ENCODE data around the gene ZNF613. TPM values are rescaled to one million over a fixed set of nuclear protein-coding genes. Genes with fewer than 3 reads are reported as not detected.
"Not testable (repeated sequence)": the region's sequence is repeated elsewhere in the genome, so short reads cannot be mapped to it uniquely, and the experiment has no call there.

The ZNF613 gene
- total RNA-seq, 1 donor from 2014 or later, result 7.8 TPM

DNA sequence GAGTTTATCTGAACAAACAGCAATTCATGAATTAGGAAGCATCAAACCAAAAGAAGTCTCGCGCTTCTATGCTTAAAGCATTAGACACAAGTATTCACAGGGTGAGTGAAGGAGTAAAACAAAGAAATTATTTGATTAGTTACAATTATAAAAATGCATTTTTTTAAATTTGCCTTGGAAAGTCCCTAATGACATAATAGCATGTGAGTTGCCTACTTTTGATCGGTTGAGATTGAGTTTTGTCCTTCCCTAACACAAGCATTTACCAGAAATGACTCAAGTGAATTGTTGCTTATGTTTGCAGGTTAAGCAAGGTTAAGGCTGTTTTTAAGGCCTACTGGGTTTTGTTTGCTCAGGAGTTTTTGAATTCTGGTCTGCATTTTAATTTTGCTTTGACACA, 22.1 kb upstream of the ZNF613 start:
- DNase-seq (no peak), ATAC-seq (ENCODE audit: low read depth) (peak; percentile 9)
- ChIA-PET CTCF (no interaction called here), POLR2A (no interaction called here)
- Mint-ChIP-seq H3K4me3 (peak overlapping the region; percentile 99), H3K4me1 (peaks cover 24% of the 10 kb centered on the region), H3K27me3 (peaks cover 16% of the 10 kb centered on the region), H3K36me3 (ENCODE audit: low read depth) (peaks cover 50% of the 10 kb centered on the region), H3K9me3 (peaks cover 45% of the 10 kb centered on the region), H3K27ac (peak overlapping the region; percentile 98)
- TF ChIP-seq, protein P1, sequence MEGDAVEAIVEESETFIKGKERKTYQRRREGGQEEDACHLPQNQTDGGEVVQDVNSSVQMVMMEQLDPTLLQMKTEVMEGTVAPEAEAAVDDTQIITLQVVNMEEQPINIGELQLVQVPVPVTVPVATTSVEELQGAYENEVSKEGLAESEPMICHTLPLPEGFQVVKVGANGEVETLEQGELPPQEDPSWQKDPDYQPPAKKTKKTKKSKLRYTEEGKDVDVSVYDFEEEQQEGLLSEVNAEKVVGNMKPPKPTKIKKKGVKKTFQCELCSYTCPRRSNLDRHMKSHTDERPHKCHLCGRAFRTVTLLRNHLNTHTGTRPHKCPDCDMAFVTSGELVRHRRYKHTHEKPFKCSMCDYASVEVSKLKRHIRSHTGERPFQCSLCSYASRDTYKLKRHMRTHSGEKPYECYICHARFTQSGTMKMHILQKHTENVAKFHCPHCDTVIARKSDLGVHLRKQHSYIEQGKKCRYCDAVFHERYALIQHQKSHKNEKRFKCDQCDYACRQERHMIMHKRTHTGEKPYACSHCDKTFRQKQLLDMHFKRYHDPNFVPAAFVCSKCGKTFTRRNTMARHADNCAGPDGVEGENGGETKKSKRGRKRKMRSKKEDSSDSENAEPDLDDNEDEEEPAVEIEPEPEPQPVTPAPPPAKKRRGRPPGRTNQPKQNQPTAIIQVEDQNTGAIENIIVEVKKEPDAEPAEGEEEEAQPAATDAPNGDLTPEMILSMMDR (IDR thresholded peaks at IDR 0.05), result no peak
- intact Hi-C loops (cut with micrococcal nuclease), result loop anchor here (1.0 to 5.0 kb wide), 4 partner anchors 16 to 142 kb away; partner anchors contain the start of genes ZNF350, ZNF432 and ZNF613

DNA sequence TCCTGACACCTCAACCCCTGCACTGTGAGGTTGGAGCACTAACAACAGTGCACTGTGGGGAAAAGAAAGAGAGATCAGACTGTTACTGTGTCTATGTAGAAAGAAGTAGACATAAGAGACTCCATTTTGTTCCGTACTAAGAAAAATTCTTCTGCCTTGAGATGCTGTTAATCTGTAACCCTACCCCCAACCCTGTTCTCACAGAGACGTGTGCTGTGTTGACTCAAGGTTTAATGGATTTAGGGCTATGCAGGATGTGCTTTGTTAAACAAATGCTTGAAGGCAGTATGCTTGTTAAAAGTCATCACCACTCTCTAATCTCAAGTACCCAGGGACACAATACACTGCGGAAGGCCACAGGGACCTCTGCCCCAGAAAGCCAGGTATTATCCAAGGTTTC, 21.6 kb upstream of the ZNF613 start:
- peaks cover 47% of the 10 kb centered on the region for H3K36me3 Mint-ChIP-seq (ENCODE audit: low read depth)
- intact Hi-C loops (cut with micrococcal nuclease), result loop anchor here (1.0 to 5.0 kb wide), 4 partner anchors 17 to 142 kb away; partner anchors contain the start of genes ZNF350, ZNF432 and ZNF613
- H3K4me3 Mint-ChIP-seq; DNase-seq; CTCF ChIA-PET; POLR2A ChIA-PET; ATAC-seq (ENCODE audit: low read depth); H3K27ac Mint-ChIP-seq: not testable (repeated sequence)
- H3K27me3 Mint-ChIP-seq, result peaks cover 16% of the 10 kb centered on the region
- H3K9me3 Mint-ChIP-seq, result peaks cover 41% of the 10 kb centered on the region
- peaks cover 24% of the 10 kb centered on the region for H3K4me1 Mint-ChIP-seq

GRCh38 chr19:51906108-51906507, 21.2 kb upstream of the ZNF613 start:
- DNase-seq; H3K27ac Mint-ChIP-seq; POLR2A ChIA-PET; ATAC-seq (ENCODE audit: low read depth); CTCF ChIA-PET: not testable (repeated sequence)
- Mint-ChIP-seq H3K27me3 (peaks cover 16% of the 10 kb centered on the region), H3K36me3 (ENCODE audit: low read depth) (peaks cover 44% of the 10 kb centered on the region), H3K9me3 (peaks cover 40% of the 10 kb centered on the region), H3K4me1 (peaks cover 24% of the 10 kb centered on the region), H3K4me3 (peak overlapping the region; percentile 29)
- intact Hi-C loops (cut with micrococcal nuclease), result loop anchor here (5.0 kb wide), 1 partner anchor 141 kb away; the partner anchor contains the start of gene ZNF432

DNA sequence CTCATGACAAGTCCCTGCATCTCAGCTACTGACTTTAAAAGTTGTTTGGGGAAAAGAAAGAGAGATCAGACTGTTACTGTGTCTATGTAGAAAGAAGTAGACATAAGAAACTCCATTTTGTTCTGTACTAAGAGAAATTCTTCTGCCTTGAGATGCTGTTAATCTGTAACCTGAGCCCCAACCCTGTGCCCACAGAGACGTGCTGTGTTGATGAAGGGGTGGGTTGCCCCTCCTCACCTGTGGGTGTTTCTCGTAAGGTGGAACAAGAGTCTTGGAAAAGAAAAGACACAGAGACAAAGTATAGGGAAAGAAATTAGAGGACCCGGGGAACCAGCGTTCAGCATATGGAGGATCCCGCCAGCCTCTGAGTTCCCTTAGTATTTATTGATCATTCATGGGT, 19.3 kb upstream of the ZNF613 start:
- peaks cover 16% of the 10 kb centered on the region for H3K27me3 Mint-ChIP-seq
- peaks cover 18% of the 10 kb centered on the region for H3K4me1 Mint-ChIP-seq
- H3K4me3 Mint-ChIP-seq; CTCF ChIA-PET; DNase-seq; POLR2A ChIA-PET; ATAC-seq (ENCODE audit: low read depth); H3K27ac Mint-ChIP-seq: not testable (repeated sequence)
- intact Hi-C loops (cut with micrococcal nuclease), result loop anchor here (5.0 kb wide), 1 partner anchor 139 kb away; the partner anchor contains the start of gene ZNF432
- peaks cover 29% of the 10 kb centered on the region for H3K36me3 Mint-ChIP-seq (ENCODE audit: low read depth)
- peaks cover 40% of the 10 kb centered on the region for H3K9me3 Mint-ChIP-seq

DNA sequence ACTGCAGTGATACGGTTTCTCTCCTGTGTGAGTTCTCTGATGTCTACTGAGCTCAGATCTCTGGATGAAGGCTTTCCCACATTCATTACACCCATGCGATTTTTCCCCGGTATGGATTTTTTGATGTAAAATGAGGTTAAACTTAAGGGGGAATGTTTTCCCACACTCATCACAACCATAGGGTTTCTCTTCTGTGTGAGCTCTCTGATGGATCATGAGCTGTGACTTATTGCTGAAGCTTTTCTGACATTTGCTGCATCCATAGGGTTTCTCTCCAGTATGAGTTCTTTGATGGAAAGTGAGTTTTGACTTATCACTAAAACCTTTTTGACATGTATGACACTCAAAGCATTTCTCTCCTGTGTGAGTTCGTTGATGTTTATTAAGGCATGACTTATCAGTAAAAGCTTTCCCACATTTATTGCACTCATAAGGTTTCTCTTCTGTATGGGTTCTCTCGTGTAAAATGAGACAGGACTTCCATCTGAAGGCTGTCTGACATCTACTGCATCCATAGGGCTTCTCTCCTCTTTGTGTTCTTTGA, 11.9 kb upstream of the ZNF613 start:
- DNase-seq, result no peak
- Mint-ChIP-seq H3K9me3 (peaks cover 45% of the 10 kb centered on the region), H3K36me3 (ENCODE audit: low read depth) (peaks cover 28% of the 10 kb centered on the region), H3K4me3 (no peak overlapping the region), H3K27me3 (no peaks in the 10 kb centered on the region), H3K27ac (no peak overlapping the region), H3K4me1 (peaks cover 2% of the 10 kb centered on the region)
- TF ChIP-seq, protein P1 (IDR thresholded peaks at IDR 0.05), result no peak
- ATAC-seq (ENCODE audit: low read depth), result no peak
- POLR2A ChIA-PET, result no interaction called here
- intact Hi-C loops (cut with micrococcal nuclease), result no loop called here
- CTCF ChIA-PET, result no interaction called here

DNA sequence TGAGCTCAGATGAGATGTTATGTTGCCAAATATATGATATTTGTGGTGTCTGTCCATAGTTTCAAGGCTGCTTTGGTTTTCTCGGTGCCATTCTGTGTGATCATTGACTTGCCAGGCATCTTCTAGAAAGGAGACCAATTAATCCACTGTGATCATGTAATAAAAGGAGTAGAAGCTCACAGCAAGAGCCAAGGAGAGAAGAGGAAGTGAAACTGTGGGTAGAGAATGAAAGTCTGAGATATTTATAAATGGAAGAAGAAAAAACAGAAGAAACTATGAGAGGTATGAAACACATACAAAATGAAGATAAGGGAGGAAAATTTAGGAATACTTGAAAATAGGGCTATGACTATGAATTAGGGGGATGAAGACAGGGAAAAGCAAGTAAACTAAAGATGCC, 11.1 kb upstream of the ZNF613 start:
- ChIA-PET POLR2A (no interaction called here), CTCF (no interaction called here)
- Mint-ChIP-seq H3K4me3 (no peak overlapping the region), H3K27me3 (no peaks in the 10 kb centered on the region), H3K27ac (no peak overlapping the region), H3K9me3 (peaks cover 45% of the 10 kb centered on the region), H3K36me3 (ENCODE audit: low read depth) (peaks cover 28% of the 10 kb centered on the region), H3K4me1 (peaks cover 2% of the 10 kb centered on the region)
- no peak for ATAC-seq (ENCODE audit: low read depth)
- DNase-seq, result no peak
- TF ChIP-seq, protein P1 (IDR thresholded peaks at IDR 0.05), result no peak
- intact Hi-C loops (cut with micrococcal nuclease), result no loop called here

All from activated B cell treated with CpG ODN at 0.5 μM for 24 hours (primary cell).